NCI-H524 treated with DMSO at 0.1 percent for 48 hours (cell line): ENCODE measurements around the gene C10orf67.
"Not testable (repeated sequence)": the region's sequence is repeated elsewhere in the genome, so short reads cannot be mapped to it uniquely, and the experiment has no call there.

ENCODE experiments used
- DNase-seq: peaks from one replicate; lab custom pipeline; 2025; lab: John Stamatoyannopoulos, UW

The C10orf67 gene

DNA sequence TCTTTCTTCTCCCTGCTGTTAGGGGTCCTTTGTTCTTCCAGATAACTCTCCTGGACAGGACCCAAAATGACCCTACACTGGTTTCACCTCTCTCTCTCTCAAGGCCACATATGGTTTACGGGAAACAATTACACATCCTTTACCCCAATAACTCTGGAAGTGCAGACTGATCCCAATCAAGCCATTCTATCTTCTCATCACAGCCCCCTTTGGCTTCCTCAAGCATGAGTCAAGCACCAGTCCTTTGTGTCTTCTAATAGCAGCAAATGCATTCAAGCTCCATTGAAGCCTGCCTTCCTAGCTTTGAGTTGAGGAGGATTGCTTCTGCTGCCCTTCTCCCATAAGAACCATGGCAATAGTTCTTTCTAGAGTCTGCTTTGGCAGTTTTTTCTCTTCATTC, 20.2 kb downstream of the C10orf67 start:
- DNase-seq: no peak

DNA sequence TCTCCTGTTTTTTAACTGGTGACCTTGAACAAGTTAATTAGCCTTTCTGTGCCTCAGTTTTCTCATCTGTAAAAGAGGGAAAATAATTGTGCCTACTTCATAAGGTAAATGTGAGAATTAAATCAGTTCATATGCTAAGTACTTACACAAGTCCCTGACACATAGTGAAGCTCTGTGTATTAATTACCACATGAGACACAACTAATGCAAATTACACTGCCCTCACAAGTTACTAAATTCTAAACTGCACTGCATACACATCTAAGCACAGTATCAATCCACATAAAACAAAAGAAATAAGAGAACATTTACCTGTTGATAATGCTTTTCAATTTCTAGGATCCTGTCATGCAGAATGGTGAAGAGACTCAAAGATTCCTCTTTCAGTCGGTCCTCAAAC, 22.5 kb downstream of the C10orf67 start:
- DNase-seq: no peak

GRCh38 chr10:23319835-23320234, 24.8 kb downstream of the C10orf67 start:
- no peak for DNase-seq

GRCh38 chr10:23318359-23318758, 26.2 kb downstream of the C10orf67 start:
- no peak for DNase-seq

GRCh38 chr10:23317416-23317815, 27.2 kb downstream of the C10orf67 start:
- DNase-seq: no peak

DNA sequence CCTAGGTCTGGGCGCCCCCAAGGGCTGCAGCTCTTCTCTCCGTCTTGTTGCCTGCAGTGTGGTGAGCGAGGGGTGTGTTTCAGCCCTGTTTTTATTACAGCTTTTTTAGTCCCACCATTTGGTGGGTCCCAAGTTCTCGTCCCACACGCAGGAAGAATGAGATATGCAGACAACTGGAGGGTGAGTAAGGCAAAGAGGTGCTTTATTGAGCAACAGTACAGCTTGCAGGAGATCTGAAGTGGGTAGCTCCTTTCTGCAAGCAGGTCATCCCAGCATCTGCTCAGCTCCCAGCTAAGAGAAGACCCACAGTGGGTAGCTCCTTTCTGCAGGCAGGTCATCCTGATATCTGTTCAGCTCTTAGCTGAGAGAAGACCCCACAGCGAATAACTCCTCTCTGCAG, 28.2 kb downstream of the C10orf67 start:
- DNase-seq: no peak

DNA sequence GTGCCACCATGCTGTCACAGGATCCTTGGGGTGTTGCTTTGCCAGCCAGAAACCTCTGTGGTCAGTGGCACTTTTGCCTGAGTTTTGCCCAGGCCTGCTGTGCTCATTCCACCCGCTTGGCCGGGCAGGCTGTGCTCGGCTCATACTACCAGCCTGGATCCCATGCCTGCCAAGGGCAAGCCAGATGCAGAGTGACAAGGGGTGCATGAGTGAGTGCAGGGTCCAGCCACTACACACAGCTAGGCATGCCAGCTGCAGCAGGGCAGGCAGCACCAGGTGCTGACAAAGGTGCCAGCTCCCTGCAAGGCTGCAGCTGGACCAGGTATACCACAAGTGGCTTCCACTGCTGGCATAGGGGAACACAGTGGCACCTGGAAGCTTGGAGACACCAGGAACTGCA, 28.6 kb downstream of the C10orf67 start:
- DNase-seq: no peak

DNA sequence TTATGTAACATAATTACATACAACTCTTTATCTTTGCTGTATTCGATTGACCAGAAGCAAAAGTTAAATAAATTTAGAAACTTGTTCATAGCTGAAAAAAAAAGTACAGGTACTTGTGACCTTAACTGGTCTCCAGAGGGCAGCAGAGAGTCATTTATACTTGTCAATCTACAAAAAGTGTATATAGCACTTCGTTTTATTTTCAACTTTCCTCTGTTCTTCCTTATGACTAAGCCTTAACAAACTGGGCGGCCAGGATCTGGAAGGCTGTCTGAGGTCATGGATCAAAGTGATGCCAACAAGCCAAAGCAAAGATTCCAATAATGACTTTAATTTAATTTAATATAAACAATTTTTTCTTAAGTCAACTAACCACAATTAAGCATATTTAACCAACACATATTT, 29.8 kb downstream of the C10orf67 start:
- no peak for DNase-seq

GRCh38 chr10:23311034-23311433, 33.6 kb downstream of the C10orf67 start:
- no peak for DNase-seq

DNA sequence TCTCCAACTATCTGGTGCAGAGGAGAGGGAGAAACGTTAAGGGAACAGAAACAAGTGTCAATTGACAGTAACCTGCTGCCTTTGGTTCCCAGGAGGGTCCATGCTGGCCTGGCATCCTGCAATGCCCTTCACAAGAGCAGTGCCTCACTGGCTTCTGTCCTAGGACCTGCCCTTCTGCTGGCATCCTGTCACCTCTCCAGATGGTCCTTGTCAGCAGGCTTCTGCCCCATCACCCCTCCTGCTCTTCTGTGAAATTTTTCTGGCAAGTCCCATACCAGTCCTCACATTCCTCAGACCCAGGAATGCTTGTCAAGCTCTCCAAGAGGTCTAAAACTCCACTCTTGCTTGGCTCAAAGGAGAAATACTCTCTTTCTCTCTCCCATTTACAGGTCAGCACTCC, 34.2 kb downstream of the C10orf67 start:
- DNase-seq: no peak

GRCh38 chr10:23299961-23300360, 44.6 kb downstream of the C10orf67 start:
- DNase-seq: not testable (repeated sequence)

GRCh38 chr10:23294638-23295247, 49.9 kb downstream of the C10orf67 start:
- no peak for DNase-seq

- no peak for DNase-seq
These were observed 50.5 kb downstream of the C10orf67 start for GRCh38 chr10:23293973-23294590.

GRCh38 chr10:23293145-23293724, 51.4 kb downstream of the C10orf67 start:
- no peak for DNase-seq

- no peak for DNase-seq
These were observed 52.9 kb downstream of the C10orf67 start for GRCh38 chr10:23291551-23292334.

GRCh38 chr10:23284674-23285335, 59.8 kb downstream of the C10orf67 start:
- no peak for DNase-seq

- DNase-seq: no peak
These were observed 60.4 kb downstream of the C10orf67 start for GRCh38 chr10:23284155-23284554.

DNA sequence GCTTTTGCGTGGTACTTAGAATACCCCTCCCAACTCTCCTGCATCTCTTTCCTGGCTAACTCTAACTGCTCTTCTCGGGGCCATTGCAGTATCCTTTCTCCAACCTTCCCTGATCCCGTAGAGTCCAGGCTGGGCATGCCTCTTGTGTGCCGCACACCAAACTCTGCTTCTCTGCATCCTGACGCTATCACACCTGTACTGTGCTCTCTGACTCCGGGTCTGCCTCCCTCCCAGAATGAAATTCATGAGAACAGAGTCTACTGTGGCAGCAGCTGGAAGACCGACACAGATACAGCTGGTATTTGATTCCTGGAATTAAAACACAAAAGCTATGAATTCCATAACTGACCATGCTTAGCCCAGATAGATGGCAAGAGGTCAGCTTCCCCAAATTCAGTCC, 60.9 kb downstream of the C10orf67 start:
- no peak for DNase-seq

DNA sequence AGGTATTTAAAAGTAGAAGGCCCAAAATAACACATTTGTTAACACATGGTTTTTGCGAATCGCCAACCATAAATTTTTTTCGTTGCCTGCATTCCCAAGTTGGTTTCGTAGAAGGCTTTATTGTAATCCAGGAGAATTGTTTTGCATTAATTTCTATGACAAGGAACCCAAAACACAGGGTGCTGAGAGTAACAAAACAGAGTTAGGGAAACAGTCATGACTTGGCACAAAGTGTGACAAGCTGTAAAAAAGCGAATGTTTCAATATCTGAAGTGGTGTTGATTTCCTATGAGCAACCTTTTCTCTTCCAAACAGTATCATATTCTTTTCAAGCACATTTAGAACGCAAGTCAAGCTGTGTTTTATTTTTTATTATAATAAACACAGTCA, 63.6 kb downstream of the C10orf67 start:
- DNase-seq: no peak

DNA sequence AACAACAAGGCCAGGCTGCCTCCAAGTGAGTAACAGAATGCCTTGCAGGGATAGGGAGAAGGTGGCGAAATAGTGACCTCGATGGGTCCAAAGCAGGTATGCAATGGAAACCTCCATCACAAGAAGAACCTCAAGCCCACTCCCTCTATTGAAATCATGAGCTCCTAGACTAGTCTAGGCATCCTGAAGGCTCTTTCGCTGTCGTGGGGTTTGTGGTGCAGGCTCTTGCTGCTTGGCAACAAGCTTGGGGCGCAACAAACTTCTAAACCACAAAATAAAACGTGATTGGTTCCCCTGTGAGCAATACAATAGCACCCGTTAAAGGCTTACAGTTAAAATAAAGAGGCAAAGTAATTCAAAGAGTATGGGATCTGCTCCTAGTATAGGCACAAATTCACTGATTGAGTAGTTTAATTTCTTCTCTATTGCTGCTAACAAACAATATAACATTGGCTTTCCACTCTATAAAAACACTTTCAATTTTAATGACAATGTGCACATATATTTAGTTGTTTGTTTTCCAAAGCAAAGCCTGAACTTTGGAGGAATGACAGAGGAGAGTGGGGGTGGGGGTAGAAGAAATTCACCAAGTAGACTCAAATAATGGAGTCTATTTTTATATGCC, 64.1 kb downstream of the C10orf67 start:
- DNase-seq: no peak

GRCh38 chr10:23275355-23275754, 69.2 kb downstream of the C10orf67 start:
- DNase-seq: no peak

DNA sequence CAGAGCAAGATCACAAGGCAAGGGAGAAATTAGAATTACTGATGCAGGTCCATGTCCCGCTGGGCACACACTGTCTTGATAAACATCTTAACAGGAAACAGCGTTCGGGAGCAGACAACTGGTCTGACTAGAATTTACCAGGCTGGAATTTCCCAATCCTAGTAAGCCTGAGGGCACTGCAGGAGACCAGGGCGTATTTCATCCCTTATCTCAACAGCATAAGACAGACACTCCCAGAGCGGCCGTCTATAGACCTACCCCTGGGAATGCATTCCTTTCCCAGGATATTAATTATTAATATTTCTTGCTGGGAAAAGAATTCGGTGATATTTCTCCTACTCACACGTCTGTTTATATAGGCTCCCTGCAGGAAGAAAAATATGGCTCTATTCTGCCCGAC, 70.4 kb downstream of the C10orf67 start:
- not testable (repeated sequence) for DNase-seq
